SK-N-SH treated with all-trans-retinoic acid at 6 μM for 48 hours (cell line): ENCODE measurements around the gene GLP2R.
"Not testable (repeated sequence)": the region's sequence is repeated elsewhere in the genome, so short reads cannot be mapped to it uniquely, and the experiment has no call there.

Source experiments
- CSDC2 ChIP-seq: fragments of 250-450 bp; sonication (Bioruptor Pico); IDR thresholded peaks from 2 replicates; pipeline ENCODE4 v1.5.0; 2020; ENCODE audit warnings: mild to moderate bottlenecking, moderate library complexity
- CSRNP3 ChIP-seq: fragments of 250-450 bp; sonication (Bioruptor Pico); IDR thresholded peaks from 2 replicates; pipeline ENCODE4 v1.5.1; 2021; ENCODE audit warnings: mild to moderate bottlenecking, moderate library complexity
- ESRRG ChIP-seq: fragments of 250-450 bp; sonication (Bioruptor Pico); IDR thresholded peaks from 2 replicates; pipeline ENCODE4 v1.6.1; 2021; ENCODE audit warnings: mild to moderate bottlenecking
- PATZ1 ChIP-seq: fragments of 250-450 bp; sonication (Bioruptor Pico); IDR thresholded peaks from 2 replicates; pipeline ENCODE4 v1.8.0; 2020; ENCODE audit warnings: mild to moderate bottlenecking, moderate library complexity, borderline replicate concordance
- SNAI2 ChIP-seq: fragments of 250-450 bp; sonication (Bioruptor Pico); IDR thresholded peaks from 2 replicates; pipeline ENCODE4 v1.5.0; 2020; ENCODE audit warnings: mild to moderate bottlenecking, moderate library complexity
- ZNF8 ChIP-seq: fragments of 450-650 bp; formaldehyde crosslinking; IDR thresholded peaks from 2 replicates; pipeline ENCODE4 v1.5.0; 2020; ENCODE audit warnings: mild to moderate bottlenecking, moderate library complexity

GRCh38 chr17:9783465-9783864 is 42.3 kb upstream of the GLP2R start:
- TF ChIP-seq CSRNP3; ESRRG; CSDC2 (CRISPR knock-in tag); ZNF8 (CRISPR knock-in tag); PATZ1 (CRISPR knock-in tag); SNAI2 (CRISPR knock-in tag): not testable (repeated sequence)
